GM18870 (cell line): ENCODE results near the gene RIPOR3.
"Not testable (repeated sequence)": the region's sequence is repeated elsewhere in the genome, so short reads cannot be mapped to it uniquely, and the experiment has no call there.

Experiments
- ATAC-seq: cut with Tn5 transposase; IDR thresholded peaks from one replicate; pipeline ENCODE4 v1.9.1; 2021; ENCODE audit warnings: moderate library complexity; ENCODE audit not compliant: unreplicated experiment

The RIPOR3 gene

GRCh38 chr20:50559856-50560638, 131.3 kb downstream of the RIPOR3 start:
- no peak for ATAC-seq

- ATAC-seq = no peak
These were observed 132.2 kb downstream of the RIPOR3 start for GRCh38 chr20:50559149-50559548.

DNA sequence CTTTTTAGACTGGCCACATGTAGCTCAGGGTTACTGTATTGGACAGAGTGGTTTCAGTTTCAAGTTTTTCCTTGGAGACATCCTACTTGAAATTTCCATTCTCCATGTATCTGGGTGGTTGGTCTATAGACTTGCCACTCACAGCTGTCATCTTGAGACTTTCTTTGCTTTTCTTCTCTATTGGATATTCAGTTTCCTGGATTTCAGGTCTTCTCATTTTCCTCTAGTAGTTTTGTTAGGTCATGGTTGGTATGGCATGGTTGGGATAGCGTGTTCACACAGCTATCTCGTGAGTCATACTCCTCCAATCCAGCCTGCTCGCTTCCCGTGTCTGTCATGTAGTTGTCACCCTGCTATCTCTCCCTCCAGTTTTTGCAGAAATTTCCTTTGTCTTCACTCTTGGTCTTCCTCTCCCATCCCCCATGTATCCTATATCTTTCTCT, 132.8 kb downstream of the RIPOR3 start:
- ATAC-seq = no peak

GRCh38 chr20:50557549-50558134, 133.7 kb downstream of the RIPOR3 start:
- no peak for ATAC-seq

DNA sequence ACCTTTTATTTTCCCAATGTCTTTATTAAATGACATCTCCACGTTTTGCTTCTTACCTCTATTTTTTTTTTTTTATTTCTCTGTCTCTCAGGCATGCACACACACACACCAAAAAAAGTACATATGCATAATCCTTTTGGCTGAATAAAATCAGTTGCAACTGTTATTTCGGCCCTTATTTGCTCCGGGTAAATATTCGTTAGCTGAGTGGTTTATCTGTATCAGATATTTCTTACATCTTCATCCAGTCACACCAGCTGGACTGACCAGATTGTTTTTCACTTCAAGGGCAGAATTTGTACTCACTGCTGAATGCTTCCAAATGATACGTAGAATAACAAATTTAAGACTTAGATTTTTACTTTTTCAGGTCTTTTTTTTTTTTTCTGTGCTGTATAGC, 135.7 kb downstream of the RIPOR3 start:
- ATAC-seq = no peak

DNA sequence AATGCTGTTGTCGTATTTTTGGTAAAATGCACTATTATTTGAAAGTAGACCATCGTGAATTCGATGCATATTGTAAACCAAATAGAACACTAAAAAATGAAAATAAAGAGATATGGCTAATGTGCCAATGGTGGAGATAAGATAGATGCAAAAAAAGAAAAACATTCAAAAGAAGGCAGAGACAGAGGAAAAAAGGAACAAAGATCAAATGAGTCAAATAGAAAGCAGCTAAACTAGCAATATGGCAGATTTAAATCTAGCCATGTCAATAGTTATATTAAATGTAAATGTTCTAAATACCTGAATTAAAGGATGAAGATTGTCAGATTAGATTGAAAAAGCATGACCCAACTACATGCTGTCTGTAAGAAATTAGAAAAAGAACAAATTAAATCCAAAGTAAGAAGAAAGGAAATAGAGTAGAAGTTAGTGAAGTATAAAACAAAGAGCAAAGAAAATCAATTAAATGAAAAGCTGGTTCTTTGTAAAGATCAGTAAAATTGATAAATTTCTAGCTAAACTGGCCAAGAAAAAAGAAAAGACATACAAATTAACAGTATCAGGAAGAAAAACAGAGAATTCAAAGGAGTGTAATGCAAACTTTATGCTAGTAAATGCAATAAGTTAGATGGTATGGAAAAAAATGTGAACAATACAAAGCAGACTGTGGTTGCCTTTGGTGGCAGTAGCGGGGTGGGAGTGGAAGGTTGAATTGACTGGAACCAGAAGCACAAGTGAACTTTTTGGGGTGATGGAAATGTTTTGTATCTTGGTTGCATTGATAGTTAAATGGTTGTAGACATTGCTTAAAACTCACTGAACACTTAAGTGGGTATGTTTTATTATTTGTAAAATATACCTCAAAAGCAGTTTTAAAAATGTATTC, 136.4 kb downstream of the RIPOR3 start:
- no peak for ATAC-seq

- ATAC-seq = no peak
These were observed 138.4 kb downstream of the RIPOR3 start for GRCh38 chr20:50552979-50553378.

DNA sequence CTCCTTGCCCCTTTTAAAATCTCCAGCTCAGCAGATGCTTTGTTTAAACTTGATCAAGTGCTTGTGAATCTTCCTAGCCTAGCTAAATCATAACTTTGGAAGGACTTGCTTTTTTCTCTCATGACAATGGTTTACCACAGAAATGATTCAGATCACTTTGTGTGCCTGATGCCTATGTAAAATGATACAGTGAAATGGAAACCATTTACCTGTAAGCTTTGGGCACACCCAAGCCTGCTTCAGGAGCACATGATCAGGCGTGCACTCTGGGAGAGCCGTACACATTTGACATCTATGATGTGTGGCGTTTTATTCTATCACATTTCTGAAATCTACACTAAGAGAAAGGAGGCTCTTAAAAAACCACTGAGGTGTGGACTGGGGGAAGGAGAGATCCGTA, 140.1 kb downstream of the RIPOR3 start:
- ATAC-seq = no peak

GRCh38 chr20:50550531-50550930, 140.8 kb downstream of the RIPOR3 start:
- no peak for ATAC-seq

- ATAC-seq = no peak
These were observed 142.9 kb downstream of the RIPOR3 start for GRCh38 chr20:50548396-50548795.

GRCh38 chr20:50547964-50548363, 143.4 kb downstream of the RIPOR3 start:
- no peak for ATAC-seq

- ATAC-seq = peak; percentile 62
These were observed 144.5 kb downstream of the RIPOR3 start for GRCh38 chr20:50546729-50547314.

GRCh38 chr20:50545126-50545525, 146.2 kb downstream of the RIPOR3 start:
- ATAC-seq = no peak

DNA sequence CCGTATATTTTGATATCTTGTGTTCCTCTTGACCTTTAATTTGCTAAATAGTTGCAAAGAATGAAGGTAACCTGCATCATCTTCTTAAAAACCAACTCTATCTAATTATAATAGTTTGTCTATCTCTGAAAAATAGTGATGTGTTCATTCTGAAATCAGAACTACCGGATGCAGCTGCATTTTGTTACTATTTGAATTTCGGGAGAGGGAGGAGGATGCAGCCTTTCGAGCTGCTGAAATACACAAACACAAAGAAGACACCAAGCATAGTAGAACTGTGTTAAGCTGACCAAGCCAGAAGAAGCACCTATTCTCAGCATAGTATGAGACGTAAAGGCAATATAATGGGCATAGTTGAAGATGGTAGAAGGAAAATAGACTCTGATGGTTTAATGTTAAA, 148.0 kb downstream of the RIPOR3 start:
- ATAC-seq = no peak

DNA sequence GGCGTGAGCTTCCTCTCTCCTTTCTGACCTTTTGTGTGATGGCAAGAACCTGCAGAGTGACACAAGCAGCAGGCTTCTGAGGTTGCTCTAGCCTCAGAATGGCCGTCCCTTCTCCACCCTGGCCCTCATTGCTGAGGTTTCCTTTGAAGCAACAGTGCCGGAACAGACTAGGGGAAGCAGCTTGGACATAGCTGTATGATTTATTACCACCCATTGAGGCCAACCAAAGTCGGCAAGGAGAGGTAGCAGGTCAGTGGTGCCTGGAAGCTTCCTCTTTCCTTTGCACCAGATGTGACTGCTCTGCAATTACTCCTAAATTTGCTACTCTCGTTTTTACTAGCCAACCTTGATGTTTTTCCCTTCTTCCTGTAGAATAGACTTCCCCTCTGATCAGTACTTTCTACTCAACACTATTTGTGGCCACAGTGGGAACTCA, 149.7 kb downstream of the RIPOR3 start:
- ATAC-seq = no peak

DNA sequence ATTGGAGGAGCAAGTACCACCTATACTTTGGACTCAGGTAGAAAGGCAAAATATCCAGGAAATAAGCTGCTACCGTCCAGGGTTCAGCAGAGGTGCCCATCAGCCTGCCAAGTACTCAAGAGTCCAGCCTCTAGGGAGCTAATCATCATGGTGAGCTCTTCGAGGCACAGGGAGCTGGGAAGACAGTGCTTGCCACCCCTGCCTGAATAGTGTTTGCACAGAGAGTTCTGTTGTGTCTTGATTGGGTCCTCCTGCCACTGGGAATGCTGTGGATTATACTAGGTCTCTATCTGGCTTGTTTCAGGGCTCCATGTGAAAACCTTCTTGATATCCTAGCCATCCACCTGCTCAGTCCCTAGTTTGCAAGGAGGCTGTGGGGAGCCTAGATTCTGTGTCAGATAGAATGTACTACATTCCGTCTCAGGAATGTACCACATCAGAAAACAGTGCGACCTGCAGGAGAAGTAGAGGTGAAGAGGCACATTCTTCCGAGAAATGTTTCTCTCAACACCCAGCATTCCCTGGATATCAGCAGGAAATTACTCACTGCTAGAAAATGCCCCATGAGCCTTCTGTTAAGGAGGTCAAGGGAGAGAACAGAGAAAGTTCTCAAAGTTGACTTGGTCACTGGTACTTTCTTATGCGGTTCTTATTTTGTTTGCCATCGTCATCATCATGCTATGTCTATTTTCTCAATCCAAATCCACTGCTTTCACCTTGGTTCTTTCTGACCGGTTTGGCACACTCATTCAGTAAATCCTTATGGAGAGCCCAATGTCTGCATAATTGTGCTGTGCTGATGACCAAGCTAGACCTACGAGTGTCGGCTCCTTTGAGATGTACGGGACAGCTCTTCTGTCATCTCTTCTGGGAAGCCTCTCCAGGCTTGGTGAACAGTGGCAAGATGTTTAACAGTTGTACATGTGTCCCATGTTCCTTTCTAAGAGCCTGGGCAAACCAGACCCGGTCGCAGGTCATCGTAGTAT, 150.4 kb downstream of the RIPOR3 start:
- ATAC-seq = no peak

DNA sequence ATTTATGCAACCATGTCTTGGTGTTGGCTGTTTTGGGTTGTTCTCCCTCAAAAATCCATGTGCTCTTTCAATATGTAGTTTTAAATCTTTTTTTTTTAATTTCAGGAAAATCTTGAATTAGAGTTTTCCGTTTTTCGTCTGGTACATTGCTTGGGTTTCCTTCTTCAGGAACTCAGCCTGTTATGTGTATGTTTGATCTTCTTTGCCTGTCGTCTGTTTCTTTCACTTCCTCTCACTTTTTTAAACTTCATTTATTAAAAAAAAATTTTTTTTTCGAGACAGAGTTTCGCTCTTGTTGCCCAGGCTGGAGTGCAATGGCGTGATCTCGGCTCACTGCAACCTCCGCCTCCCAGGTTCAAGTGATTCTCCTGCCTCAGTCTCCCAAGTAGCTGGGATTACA, 151.5 kb downstream of the RIPOR3 start:
- not testable (repeated sequence) for ATAC-seq

DNA sequence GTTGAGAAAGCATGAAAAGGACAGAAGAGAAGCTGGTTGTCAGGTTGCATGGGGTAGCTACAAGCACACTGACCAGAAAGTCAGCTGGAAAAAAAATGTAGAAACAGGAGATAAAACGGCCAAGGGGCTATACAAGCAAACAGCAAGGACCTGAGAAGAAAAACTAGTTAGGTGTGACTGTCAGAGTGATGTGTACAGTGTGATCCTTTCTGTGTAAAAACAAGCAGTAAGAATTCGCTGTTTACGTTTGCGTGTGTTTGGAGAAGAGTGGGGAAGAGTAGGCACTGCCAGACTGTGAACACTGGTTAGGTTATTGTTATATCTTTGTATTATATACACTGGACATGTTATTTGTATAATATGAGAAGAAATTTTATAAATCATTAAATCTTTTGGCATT, 153.1 kb downstream of the RIPOR3 start:
- no peak for ATAC-seq

- no peak for ATAC-seq
These were observed 153.7 kb downstream of the RIPOR3 start for GRCh38 chr20:50537546-50538201.
